Stimulated activated CD4-positive, alpha-beta T cell treated with anti-CD3 and anti-CD28 coated beads, TNF-alpha, amount 100 ng/mL, for 4 hours (primary cell): Measurements from ENCODE around the gene FHAD1.

Experiments used
- DNase-seq, 3 experiments: peaks; one replicate each; pipeline ENCODE4 v3.0.0-alpha.2; 2020; ENCODE audit warnings: low read depth in 3 of 3

The FHAD1 gene

GRCh38 chr1:15399710-15400109, 152.7 kb downstream of the FHAD1 start:
- no peak for DNase-seq

- no peak for DNase-seq
These were observed 153.6 kb downstream of the FHAD1 start for GRCh38 chr1:15400627-15401026.

GRCh38 chr1:15401391-15402055, 154.5 kb downstream of the FHAD1 start:
- DNase-seq = no peak

- DNase-seq = no peak
These were observed 155.9 kb downstream of the FHAD1 start for GRCh38 chr1:15402809-15403450.

- no peak for DNase-seq
These were observed 157.0 kb downstream of the FHAD1 start for GRCh38 chr1:15403962-15404580.

GRCh38 chr1:15405106-15405850, 158.3 kb downstream of the FHAD1 start:
- no peak for DNase-seq

GRCh38 chr1:15406614-15407559, 159.9 kb downstream of the FHAD1 start:
- no peak for DNase-seq

GRCh38 chr1:15407580-15407979, 160.6 kb downstream of the FHAD1 start:
- no peak for DNase-seq

- no peak for DNase-seq
These were observed 161.9 kb downstream of the FHAD1 start for GRCh38 chr1:15408890-15409387.

- DNase-seq = peak; percentile 78 to 83 (median 80)
These were observed 162.6 kb downstream of the FHAD1 start, which contains the start of gene EFHD2 for GRCh38 chr1:15409388-15410222. Gene EFHD2 (plus strand): TSS chr1:15409888. CDS start chr1:15409972, 84 bp downstream.

- DNase-seq = no peak
These were observed 163.3 kb downstream of the FHAD1 start for GRCh38 chr1:15410223-15410883.

GRCh38 chr1:15410884-15411245, 163.8 kb downstream of the FHAD1 start:
- DNase-seq = no peak

- no peak for DNase-seq
These were observed 164.6 kb downstream of the FHAD1 start for GRCh38 chr1:15411593-15412137.

- DNase-seq = no peak
These were observed 165.3 kb downstream of the FHAD1 start for GRCh38 chr1:15412175-15412800.

GRCh38 chr1:15412843-15413242, 165.8 kb downstream of the FHAD1 start:
- DNase-seq = no peak

GRCh38 chr1:15413563-15414444, 166.8 kb downstream of the FHAD1 start:
- no peak for DNase-seq

- no peak for DNase-seq
These were observed 167.5 kb downstream of the FHAD1 start for GRCh38 chr1:15414445-15414983.
